NCI-H2029 (cell line): Measurements from ENCODE around the gene RPL18.

ENCODE experiments used
- DNase-seq: peaks from one replicate; lab custom pipeline; 2025; lab: John Stamatoyannopoulos, UW

The RPL18 gene

DNA sequence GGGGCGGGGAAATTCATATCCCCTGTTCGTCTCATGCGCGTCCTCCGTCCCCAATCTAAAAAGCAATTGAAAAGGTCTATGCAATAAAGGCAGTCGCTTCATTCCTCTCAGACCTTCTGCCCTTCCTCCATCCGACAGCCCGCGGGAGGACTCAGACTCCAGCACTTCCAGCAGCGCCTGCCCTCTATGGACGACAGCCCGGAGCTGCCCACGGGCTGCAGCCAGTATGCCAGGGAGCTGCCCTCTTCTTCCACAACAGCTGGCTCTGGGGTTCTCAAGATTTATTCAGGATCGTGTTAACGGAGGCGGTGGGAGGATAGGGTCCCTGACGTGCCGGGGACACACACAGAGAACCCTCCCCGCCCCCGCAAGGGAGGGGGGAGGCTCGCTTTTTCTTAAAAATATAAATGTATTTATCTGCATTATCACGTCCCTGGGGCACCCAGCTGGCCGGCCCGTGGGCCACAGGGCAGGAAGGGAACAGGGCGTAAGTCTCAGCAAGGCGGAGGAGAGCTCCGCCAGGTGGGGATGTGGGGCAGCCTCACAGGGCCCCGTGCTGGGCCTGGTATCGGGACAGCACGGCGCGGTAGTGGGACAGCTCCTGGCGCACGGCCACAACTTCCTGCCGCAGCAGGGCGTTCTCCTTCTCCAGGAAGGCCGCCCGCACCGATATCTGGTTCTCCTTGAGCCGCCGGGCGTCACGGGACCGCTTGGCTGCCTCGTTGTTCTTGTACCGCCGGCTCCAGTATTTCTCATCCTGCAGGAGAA lies 11.5 kb upstream of the RPL18 start:
- no peak for DNase-seq

DNA sequence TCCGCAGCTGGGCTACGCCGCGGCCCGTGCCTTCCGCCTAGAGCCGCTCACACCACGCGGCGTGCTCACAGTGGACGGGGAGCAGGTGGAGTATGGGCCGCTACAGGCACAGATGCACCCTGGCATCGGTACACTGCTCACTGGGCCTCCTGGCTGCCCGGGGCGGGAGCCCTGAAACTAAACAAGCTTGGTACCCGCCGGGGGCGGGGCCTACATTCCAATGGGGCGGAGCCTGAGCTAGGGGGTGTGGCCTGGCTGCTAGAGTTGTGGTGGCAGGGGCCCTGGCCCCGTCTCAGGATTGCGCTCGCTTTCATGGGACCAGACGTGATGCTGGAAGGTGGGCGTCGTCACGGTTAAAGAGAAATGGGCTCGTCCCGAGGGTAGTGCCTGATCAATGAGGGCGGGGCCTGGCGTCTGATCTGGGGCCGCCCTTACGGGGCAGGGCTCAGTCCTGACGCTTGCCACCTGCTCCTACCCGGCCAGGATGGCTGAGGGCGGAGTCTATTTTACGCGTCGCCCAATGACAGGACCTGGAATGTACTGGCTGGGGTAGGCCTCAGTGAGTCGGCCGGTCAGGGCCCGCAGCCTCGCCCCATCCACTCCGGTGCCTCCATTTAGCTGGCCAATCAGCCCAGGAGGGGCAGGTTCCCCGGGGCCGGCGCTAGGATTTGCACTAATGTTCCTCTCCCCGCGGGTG lies 10.8 kb upstream of the RPL18 start:
- DNase-seq = no peak

DNA sequence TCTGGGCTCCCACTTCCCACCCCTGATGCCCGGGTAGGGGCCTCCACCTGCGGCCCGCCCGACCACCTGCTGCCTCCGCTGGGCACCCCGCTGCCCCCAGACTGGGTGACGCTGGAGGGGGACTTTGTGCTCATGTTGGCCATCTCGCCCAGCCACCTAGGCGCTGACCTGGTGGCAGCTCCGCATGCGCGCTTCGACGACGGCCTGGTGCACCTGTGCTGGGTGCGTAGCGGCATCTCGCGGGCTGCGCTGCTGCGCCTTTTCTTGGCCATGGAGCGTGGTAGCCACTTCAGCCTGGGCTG lies 10.3 kb upstream of the RPL18 start:
- no peak for DNase-seq

DNA sequence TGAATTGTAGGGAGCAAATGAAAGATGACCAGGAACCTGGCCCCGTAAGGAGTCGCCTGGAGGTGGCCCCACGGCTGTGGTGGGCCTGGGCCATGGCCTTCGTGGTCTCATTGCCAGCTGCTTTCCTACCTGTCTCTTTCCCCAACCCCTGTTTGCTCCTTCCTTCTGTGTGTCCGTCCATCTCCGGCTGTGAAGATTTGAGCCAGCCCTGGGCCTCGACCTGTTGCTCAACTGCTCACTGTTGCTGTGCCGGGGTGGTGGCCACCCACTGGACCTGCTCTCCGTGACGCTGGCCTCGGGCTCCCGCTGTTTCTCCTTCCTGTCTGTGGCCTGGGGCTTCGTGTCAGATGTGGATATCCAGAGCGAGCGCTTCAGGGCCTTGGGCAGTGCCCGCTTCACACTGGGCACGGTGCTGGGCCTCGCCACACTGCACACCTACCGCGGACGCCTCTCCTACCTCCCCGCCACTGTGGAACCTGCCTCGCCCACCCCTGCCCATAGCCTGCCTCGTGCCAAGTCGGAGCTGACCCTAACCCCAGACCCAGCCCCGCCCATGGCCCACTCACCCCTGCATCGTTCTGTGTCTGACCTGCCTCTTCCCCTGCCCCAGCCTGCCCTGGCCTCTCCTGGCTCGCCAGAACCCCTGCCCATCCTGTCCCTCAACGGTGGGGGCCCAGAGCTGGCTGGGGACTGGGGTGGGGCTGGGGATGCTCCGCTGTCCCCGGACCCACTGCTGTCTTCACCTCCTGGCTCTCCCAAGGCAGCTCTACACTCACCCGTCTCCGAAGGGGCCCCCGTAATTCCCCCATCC lies 9.7 kb upstream of the RPL18 start:
- no peak for DNase-seq

DNA sequence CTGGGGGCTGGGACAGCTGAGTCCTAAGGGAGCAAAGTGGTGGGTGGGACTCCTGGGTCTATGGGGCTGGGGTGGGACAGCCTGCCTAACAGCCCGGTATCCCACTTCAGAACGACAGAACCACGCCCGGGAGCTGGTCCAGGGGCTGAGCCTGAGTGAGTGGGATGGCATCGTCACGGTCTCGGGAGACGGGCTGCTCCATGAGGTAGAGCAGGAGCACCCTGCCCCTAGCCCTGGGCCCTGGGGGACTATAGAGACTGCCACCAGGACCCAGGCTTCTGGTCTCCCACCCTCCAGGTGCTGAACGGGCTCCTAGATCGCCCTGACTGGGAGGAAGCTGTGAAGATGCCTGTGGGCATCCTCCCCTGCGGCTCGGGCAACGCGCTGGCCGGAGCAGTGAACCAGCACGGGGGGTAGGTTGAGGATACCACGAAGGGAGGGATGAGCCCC lies 8.9 kb upstream of the RPL18 start:
- DNase-seq = no peak

DNA sequence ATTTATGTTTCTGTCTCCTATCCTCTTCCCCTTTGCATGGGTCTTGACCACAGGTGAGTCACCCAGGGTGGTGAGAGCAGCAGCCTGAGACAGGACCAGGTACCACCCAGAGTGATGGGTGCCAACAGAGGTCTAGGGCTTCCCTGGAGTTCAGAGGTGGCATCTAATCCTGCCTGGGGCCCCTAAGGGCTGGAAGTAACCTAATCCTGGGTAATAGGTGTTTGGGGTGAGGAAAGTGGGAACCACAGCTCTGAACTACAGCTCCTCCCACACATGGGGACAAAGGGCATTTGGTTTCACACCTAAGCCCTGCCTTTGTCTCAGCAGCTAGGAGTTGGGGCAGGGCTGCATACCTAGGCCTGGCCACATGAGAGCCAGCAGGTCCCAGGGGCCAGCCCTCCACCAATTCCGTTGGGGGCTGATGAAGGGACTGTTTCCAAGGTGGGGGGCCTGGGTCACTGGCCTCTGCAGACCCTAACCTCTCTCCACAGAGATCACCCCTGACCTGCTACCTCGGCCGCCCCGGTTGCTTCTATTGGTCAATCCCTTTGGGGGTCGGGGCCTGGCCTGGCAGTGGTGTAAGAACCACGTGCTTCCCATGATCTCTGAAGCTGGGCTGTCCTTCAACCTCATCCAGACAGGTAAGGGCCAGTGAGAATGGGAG lies 8.4 kb upstream of the RPL18 start:
- no peak for DNase-seq

DNA sequence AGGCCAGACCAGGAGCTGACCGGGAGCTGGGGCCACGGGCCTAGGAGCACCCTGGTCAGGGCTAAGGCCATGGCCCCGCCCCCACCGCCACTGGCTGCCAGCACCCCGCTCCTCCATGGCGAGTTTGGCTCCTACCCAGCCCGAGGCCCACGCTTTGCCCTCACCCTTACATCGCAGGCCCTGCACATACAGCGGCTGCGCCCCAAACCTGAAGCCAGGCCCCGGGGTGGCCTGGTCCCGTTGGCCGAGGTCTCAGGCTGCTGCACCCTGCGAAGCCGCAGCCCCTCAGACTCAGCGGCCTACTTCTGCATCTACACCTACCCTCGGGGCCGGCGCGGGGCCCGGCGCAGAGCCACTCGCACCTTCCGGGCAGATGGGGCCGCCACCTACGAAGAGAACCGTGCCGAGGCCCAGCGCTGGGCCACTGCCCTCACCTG lies 6.9 kb upstream of the RPL18 start:
- no peak for DNase-seq

DNA sequence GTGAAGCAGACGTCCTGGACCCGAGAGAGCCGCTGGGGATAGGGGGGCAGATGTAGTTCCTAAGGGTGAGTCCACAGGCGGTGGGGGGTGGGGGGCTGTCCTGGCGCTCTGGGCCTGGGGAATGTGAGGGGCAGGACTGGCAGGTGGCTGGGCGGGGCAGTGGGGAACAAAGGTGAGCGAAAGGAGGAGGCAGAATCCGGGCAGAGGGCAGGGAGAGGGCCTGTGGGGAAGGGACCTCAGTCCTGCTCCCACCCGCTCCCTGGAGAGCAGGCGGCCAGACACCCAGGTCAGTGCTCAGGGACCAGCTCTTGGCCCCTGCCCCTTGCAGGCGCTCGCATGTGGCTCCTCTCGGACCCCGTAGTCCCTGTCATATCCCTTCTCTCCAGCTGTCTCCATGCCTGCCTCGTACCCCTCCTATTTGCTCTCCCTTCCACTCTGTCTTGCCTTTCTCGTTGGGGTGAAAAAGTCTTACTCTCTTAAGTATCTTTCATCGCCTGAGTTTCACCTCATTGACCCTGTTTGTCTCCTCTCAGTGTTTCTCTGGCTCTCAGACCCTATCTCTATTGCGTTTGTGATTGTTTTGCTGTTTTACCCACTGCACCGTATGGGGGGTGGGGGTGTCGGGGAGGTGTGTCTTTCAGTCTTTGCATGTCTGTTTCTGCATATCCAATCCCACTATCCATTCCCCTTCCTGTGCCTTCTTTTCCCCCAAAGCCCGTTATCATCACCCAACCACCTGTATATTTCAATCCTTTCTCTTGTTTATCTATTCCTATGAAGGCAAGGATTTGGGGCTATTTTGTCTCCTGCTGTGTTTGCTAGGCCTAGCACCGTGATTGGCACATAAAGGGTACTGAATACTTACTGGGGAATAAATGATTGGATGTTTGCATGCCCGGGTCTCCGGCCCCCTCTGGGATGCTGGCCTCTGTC lies 6.1 kb upstream of the RPL18 start:
- no peak for DNase-seq

DNA sequence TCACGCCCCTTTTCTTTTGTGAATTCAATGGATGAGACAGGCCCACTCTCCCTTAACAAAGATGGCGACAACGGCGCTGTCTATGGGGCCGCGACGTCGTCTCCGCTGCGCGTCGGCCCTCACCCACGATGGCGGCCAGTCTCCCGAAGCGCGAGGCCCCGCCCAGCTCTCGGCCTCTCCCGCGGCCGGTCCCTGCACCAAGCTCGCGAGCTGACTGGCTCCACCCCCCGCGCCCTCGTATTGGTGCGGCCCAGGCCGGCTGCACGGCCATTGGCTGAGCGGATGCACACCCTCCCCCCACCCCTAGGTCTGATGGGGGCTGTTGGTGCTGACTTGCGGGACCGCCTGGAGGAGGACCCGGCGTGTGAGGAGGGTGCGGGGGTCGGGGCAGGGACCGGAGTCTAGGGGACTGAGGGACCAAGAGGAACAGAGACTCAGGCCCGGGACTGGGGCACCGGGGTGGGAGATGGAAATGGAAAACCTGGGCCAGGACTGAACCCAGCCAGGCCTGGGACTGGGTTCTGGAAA lies 5.2 kb upstream of the RPL18 start:
- DNase-seq = peak; percentile 97

DNA sequence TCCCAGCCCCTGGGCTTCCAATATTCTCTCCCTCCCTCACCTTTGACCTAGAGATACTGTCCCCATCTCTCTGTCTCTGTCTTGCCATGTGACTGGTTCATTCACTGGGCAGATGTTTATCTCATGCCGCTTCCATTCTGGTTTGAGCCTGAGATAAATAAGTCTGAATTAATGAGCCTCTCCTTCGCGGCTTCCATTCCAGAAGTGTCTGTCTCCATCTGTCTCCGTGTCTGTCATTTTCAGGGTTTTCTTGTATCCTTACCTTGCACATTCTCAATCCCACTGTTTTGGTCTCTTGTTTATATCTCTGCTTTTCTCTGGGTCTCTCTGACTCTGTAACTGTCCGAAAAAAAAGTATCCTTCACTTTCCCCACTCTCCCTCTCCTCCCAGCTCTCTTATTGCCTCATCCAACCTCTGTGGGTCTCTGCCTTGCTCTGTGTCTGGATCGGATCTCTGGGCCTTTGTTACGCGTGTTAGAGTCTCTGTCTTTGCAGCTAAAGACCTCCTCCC lies 4.6 kb upstream of the RPL18 start:
- DNase-seq = no peak

DNA sequence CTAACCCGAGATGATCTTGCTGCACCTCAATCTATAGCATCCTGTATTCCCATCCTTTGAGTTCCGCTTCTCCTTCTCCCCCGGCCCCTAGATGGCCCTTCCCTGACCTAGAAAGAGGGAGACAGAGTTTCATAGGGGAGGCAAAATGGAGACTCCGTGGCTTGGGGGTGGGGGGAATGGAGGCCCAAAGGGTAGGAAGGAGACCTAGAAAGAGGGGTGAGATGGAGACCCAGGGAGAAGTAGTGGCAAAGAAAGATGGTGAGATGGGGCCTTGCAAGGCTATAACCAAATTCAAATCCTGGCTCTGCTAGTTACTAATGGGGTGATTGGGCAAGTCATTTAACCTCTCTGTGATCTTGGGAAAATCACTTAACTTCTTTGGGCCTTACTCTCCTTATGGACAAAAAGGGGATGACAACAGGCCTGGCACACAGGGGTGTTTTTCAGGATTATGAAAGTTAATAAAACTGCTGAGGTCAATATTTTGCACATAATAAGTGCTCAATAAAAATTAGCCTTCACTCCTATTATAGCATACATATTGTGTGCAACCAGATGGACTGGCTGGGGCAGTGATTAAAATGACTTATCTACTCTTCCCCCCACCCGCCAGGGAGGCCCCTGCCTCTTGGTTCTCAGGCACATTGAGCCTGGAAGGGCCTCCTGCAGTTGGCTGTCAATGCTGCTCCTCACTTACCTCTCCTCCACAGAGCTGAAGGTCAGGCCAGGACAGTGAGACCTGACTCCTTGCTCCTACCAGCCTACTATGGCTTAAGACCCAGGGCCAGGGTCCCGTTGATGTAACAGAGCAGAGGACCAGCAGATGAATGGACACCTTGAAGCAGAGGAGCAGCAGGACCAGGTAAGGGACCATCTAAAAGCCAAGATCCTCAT lies 961 bp upstream of the RPL18 start:
- DNase-seq = no peak

DNA sequence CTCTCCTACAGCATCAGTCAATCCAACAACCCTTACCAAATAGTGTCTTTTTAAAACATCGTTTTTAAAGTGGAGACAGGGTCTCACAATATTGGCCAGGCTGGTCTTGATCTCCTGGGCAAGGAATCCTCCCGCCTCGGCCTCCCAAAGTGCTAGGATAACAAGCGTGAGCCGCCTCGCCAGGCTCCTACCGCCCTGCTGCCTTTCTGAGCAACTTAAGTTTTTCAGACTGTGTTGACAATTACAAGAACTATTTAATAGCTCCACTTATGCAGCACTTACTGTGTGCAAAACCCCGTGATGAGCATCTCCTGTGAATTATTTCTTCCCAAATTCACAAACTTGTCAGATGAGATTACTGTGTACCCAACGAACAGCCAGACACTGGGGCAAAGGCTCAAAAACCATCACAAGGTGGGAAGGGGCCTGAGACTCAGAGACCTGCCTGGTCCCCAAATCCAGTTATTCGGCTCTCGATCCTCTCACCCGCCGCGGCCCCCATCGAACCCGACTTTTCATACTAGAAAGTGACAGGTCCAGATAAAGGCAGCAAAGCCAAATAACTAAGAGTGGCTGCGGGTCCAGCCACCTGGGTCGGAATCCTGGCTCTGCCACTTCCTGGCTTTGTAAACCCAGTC lies 581 bp downstream of the RPL18 start:
- DNase-seq = no peak

DNA sequence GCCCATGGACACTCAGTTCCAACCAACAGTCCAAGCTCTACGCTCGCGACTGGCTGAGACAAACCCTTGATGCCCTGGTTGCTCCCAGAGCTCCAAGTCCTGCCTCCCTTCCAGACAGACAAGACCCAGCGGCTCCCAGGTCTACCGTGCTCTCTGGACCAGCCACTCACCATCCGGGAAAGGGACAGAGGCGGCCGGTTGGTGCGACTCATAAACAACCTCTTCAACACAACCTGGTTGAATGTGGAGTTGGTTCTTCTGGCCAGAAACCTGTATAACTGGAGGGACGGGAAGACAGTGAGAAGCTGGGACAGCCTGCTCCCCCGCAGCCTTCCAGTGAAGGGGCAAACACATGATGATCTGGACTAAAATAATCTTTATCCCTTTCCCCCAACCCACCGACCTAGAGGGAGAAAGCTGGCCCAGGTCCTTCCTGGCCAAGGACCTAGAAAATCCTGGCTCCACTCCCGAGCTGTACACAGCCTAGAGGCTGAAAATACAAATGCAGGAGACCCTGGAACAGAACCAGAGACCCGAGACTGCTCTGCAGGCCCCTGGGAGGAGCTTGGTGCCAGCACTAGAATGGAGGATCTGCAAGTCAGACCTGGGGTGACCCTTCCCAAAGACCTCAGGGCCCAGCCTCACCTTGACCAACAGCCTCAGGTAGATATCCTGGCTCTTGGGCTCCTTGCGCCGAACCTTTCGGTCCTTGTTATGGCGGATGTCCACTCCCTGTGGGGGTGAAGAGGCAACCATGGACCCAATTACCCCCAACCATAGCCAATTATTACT lies 1.6 kb downstream of the RPL18 start:
- no peak for DNase-seq

DNA sequence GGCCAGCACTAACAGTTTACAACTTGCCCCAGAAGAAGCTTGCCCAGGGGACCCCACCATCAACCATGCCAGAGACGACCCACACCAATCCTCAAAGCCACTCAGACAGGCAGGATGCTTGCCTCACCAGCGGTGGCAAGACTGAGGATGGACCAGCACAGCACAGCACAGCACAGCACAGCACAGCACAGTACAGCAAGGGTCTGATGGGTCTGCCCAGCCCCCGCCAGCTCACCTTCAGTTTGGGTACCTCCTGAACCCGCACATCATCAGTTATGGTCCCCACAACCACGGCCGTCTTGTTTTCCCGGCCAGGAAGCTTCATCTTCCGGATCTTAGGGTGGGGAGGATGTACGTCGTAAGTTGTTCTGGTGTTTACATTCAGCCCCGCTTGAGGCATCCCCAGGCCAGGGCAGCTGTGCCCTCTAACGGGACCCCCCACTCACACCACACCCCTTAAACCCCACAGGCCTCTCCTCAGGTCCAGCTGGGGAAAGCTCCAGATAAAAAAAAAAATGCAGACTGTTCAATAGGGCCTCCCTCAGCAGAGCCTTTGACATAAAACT lies 2.4 kb downstream of the RPL18 start:
- DNase-seq = no peak

DNA sequence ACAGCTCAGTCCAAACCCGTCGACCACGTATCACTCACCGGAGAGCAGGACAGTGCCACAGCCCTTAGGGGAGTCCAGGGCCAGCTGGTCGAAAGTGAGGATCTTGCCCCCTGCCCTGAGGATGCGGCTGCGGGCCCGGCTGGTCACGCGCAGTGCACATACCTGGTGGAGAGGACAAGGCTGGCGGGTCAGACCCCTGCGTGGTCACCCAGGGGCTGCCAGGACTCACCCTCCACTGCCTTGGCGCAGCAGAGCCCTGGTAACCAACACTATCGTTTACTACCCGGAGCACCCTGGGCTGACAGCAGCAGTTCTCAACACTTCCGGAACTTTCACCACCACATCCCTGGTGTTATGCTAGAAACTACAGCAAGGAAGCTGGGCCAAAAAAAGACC lies 2.9 kb downstream of the RPL18 start:
- DNase-seq = no peak

DNA sequence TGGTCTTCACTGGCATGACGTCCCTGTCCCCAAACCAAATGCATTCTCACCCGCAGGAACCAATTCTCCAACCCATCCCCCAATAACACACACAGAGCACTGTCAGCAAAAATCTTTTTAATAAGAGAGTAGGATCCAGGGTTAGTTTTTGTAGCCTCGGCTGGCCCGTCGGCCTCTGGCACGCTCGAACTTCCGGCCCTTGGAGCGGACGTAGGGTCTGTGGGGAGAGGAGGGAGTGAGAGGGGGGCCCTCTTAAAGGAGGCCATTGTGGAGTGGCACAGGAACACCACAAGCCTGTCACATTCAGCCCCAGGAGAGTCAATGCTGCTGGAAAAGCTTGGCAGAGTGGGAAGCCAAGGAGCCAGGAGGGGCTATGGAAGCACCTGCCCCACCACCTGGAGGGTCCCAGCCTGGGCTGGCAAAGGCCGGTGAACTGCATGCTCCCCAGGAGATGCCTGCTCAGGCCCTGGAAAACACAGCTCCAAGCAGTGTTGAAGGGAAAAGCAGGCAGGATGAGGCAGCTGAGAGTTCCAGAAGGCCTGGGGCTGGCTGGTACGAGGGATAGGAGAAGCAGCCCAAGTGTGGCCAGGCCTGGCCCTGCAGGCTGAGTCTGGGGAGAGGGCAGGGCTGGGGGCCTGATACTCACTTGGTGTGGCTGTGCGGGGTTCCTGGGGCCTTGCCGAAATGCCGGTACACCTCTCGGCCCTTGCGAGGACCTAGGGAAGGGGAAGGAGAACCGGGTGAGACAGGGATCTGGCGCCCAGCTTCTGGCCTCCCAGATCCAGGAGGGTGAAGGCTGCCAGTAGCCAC lies 3.5 kb downstream of the RPL18 start:
- DNase-seq = no peak
